H1 (cell line): Measurements from ENCODE around the gene SUPT20HL1. TPM values are rescaled to one million over a fixed set of nuclear protein-coding genes. Genes with fewer than 3 reads are reported as not detected.
"Not testable (repeated sequence)": the region's sequence is repeated elsewhere in the genome, so short reads cannot be mapped to it uniquely, and the experiment has no call there.

Experiments used
- CTCF ChIA-PET: fragments of 300-600 bp; sonication (Branson Sonifier 250); formaldehyde crosslinking; loops from one replicate; lab custom pipeline; 2021; ENCODE audit not compliant: partially characterized antibody; lab: Charles Lee
- POLR2A ChIA-PET: fragments of 300-600 bp; sonication (Branson Sonifier 250); formaldehyde crosslinking; loops from one replicate; lab custom pipeline; 2021; ENCODE audit warnings: inconsistent platforms; ENCODE audit not compliant: partially characterized antibody; lab: Charles Lee
- DNase-seq, 2 experiments: peaks; one replicate each; pipeline versions ENCODE4 v3.0.0 to v3.0.0-alpha.2; 2010 to 2022; ENCODE audit warnings: low spot score in 2 of 2, low read depth in 1 of 2, mixed read lengths in 1 of 2
- FAIRE-seq: peaks from 2 replicates; lab custom pipeline; 2011; peaks lifted over from hg19 to GRCh38; lab: Jason Lieb, UNC
- H2AFZ ChIP-seq: 2 replicates; pipeline ENCODE4 v1.8.1; 2012; ENCODE audit warnings: low read length, inconsistent platforms
- H2AK5ac ChIP-seq: 2 replicates; pipeline ENCODE4 v1.6.1; 2013; ENCODE audit warnings: low read depth, low read length
- H2BK120ac ChIP-seq: replicated peaks from 2 replicates; pipeline ENCODE3; 2013; ENCODE audit warnings: low read depth, low read length, inconsistent platforms
- H2BK12ac ChIP-seq: 2 replicates; pipeline ENCODE4 v1.6.1; 2013; ENCODE audit warnings: low read depth, low read length
- H2BK15ac ChIP-seq: 2 replicates; pipeline ENCODE4 v1.6.1; 2013; ENCODE audit warnings: low read length
- H2BK20ac ChIP-seq: 2 replicates; pipeline ENCODE4 v1.6.1; 2013; ENCODE audit warnings: low read length
- H2BK5ac ChIP-seq: 2 replicates; pipeline ENCODE4 v1.6.1; 2013; ENCODE audit warnings: low read depth, low read length
- H3K14ac ChIP-seq: 2 replicates; pipeline ENCODE4 v1.6.1; 2013; ENCODE audit warnings: inconsistent platforms; ENCODE audit not compliant: insufficient read length
- H3K18ac ChIP-seq: 2 replicates; pipeline ENCODE4 v1.6.1; 2013; ENCODE audit warnings: low read length; ENCODE audit errors: extremely low read depth
- H3K23ac ChIP-seq: 2 replicates; pipeline ENCODE4 v1.6.1; 2013; ENCODE audit warnings: inconsistent platforms; ENCODE audit not compliant: insufficient read length
- H3K23me2 ChIP-seq: 2 replicates; pipeline ENCODE4 v1.6.1; 2013; ENCODE audit warnings: low read depth, low read length
- H3K27ac ChIP-seq: 2 replicates; pipeline ENCODE4 v1.6.1; 2011; ENCODE audit warnings: low read depth, low read length, inconsistent platforms
- H3K27me3 ChIP-seq, 4 experiments: replicated peaks in 1 of 4; 1 replicate in 1 of 4; 2 replicates in 3 of 4; pipeline versions ENCODE4 v1.6.1 to v1.8.1; 2011 to 2013; ENCODE audit warnings: low read length in 3 of 4, mild to moderate bottlenecking in 3 of 4, inconsistent platforms in 2 of 4, mixed read lengths in 2 of 4, moderate library complexity in 1 of 4; ENCODE audit not compliant: control insufficient read depth in 3 of 4, insufficient read depth in 3 of 4; ENCODE audit errors: extremely low read depth in 1 of 4
- H3K36me3 ChIP-seq, 4 experiments: 2 replicates each; pipeline versions ENCODE4 v1.6.1 to v1.8.1; 2011 to 2013; ENCODE audit warnings: mild to moderate bottlenecking in 4 of 4, low read length in 3 of 4, moderate library complexity in 2 of 4, control low read depth in 1 of 4, inconsistent platforms in 1 of 4; ENCODE audit not compliant: insufficient read depth in 4 of 4, control insufficient read depth in 2 of 4
- H3K4ac ChIP-seq: replicated peaks from 2 replicates; pipeline ENCODE3; 2013; ENCODE audit warnings: low read length, low read depth, mixed read lengths, inconsistent platforms; ENCODE audit not compliant: insufficient read length
- H3K4me1 ChIP-seq, 4 experiments: replicated peaks in 1 of 4; 1 replicate in 1 of 4; 2 replicates in 3 of 4; pipeline versions ENCODE4 v1.6.1 to v1.8.1; 2011 to 2013; ENCODE audit warnings: low read length in 3 of 4, inconsistent platforms in 2 of 4, mixed read lengths in 1 of 4; ENCODE audit not compliant: insufficient read depth in 4 of 4, control insufficient read depth in 3 of 4
- H3K4me2 ChIP-seq, 2 experiments: 2 replicates each; pipeline versions ENCODE4 v1.6.1 to v1.8.1; 2011 to 2013; ENCODE audit warnings: low read depth in 2 of 2, low read length in 2 of 2, control low read depth in 1 of 2, inconsistent platforms in 1 of 2, mild to moderate bottlenecking in 1 of 2; ENCODE audit not compliant: insufficient read depth in 1 of 2
- H3K4me3 ChIP-seq, 4 experiments: fragments of 200-600, 300-600 bp in 1 of 4; sonication (generic), shearing (Covaris generic), sonication (Bioruptor Twin) in 1 of 4; 2 replicates each; pipeline versions ENCODE4 v1.5.1 to v1.8.1; 2011 to 2016; ENCODE audit warnings: low read length in 4 of 4, low read depth in 3 of 4, control low read depth in 2 of 4, inconsistent platforms in 2 of 4, mild to moderate bottlenecking in 2 of 4, mixed read lengths in 1 of 4, moderate library complexity in 1 of 4; ENCODE audit not compliant: insufficient read depth in 2 of 4; ENCODE audit errors: extremely low read depth in 1 of 4
- H3K56ac ChIP-seq: replicated peaks from 2 replicates; pipeline ENCODE3; 2013; ENCODE audit warnings: low read depth, mild to moderate bottlenecking, mixed read lengths, low read length, inconsistent platforms; ENCODE audit not compliant: insufficient read length
- H3K79me1 ChIP-seq: 2 replicates; pipeline ENCODE4 v1.6.1; 2013; ENCODE audit warnings: low read depth, low read length, control low read depth
- H3K79me2 ChIP-seq, 2 experiments: 2 replicates each; pipeline versions ENCODE4 v1.6.1 to v1.8.1; 2012 to 2013; ENCODE audit warnings: low read length in 2 of 2, mild to moderate bottlenecking in 2 of 2, inconsistent platforms in 1 of 2; ENCODE audit not compliant: insufficient read depth in 2 of 2, control insufficient read depth in 1 of 2
- H3K9ac ChIP-seq, 4 experiments: replicated peaks in 1 of 4; 1 replicate in 1 of 4; 2 replicates in 3 of 4; pipeline versions ENCODE4 v1.6.1 to v1.8.1; 2011 to 2013; ENCODE audit warnings: low read depth in 3 of 4, low read length in 3 of 4, control low read depth in 2 of 4, mild to moderate bottlenecking in 2 of 4, moderate library complexity in 2 of 4, inconsistent platforms in 1 of 4; ENCODE audit errors: extremely low read depth in 1 of 4
- H3K9me3 ChIP-seq, 2 experiments: 2 replicates each; pipeline versions ENCODE4 v1.6.1 to v1.8.1; 2012 to 2013; ENCODE audit warnings: mild to moderate bottlenecking in 2 of 2, moderate library complexity in 2 of 2, control low read depth in 1 of 2, inconsistent platforms in 1 of 2, low read depth in 1 of 2, low read length in 1 of 2, mixed read lengths in 1 of 2; ENCODE audit not compliant: insufficient read depth in 2 of 2
- H4K20me1 ChIP-seq, 2 experiments: replicated peaks in 1 of 2; 2 replicates each; pipeline versions ENCODE3 to v1.8.1; 2011 to 2013; ENCODE audit warnings: inconsistent platforms in 2 of 2, low read length in 2 of 2, mild to moderate bottlenecking in 1 of 2; ENCODE audit not compliant: insufficient read depth in 2 of 2, control insufficient read depth in 1 of 2
- H4K5ac ChIP-seq: 2 replicates; pipeline ENCODE4 v1.6.1; 2013; ENCODE audit warnings: low read length, low read depth, mixed read lengths, inconsistent platforms; ENCODE audit not compliant: insufficient read length
- H4K8ac ChIP-seq: 2 replicates; pipeline ENCODE4 v1.8.0; 2013; ENCODE audit warnings: mild to moderate bottlenecking, moderate library complexity, low read length, inconsistent platforms; ENCODE audit not compliant: insufficient read depth; ENCODE audit errors: extremely low read depth
- H4K91ac ChIP-seq: replicated peaks from 2 replicates; pipeline ENCODE3; 2013; ENCODE audit warnings: low read length, mixed read lengths, inconsistent platforms; ENCODE audit not compliant: insufficient read length
- CBX5 ChIP-seq: fragments of 300-800, 300-1000 bp; sonication (generic); IDR thresholded peaks from 2 replicates; pipeline ENCODE4 v1.7.1; 2016; ENCODE audit warnings: antibody characterized with exemption, low read length, low read depth
- SIN3A ChIP-seq, 2 experiments: IDR thresholded peaks in 1 of 2; conservative IDR thresholded peaks in 1 of 2; 2 replicates each; pipeline ENCODE4 v1.6.1; 2011 to 2012; ENCODE audit warnings: low read length in 2 of 2, improper control_type of control experiment in 1 of 2, low read depth in 1 of 2, mild to moderate bottlenecking in 1 of 2
- WGBS, 2 experiments: shearing (Covaris generic) in 1 of 2; methylation state at CpG; one replicate each; pipeline versions ENCODE4 v1.1.6 to v1.1.7; 2013 to 2015; ENCODE audit warnings: low lambda C conversion rate in 2 of 2, mixed read lengths in 2 of 2, inconsistent platforms in 1 of 2, low coverage in 1 of 2, missing lambda C conversion rate in 1 of 2; ENCODE audit not compliant: insufficient replicate concordance in 2 of 2, insufficient coverage in 1 of 2, insufficient read length in 1 of 2; ENCODE audit errors: extremely low coverage in 1 of 2, missing lambda C conversion rate in 1 of 2; 5-methylcytosine and 5-hydroxymethylcytosine counted together
- polyA plus RNA-seq, 7 experiments: library from polyadenylated mRNA; depleted of rRNA in 3 of 7; stranded (reverse) in 5 of 7; unstranded in 2 of 7; fragments of >200 nt in 5 of 7; fragments of 200-250 nt in 2 of 7; gene quantifications; 1 replicate in 5 of 7; 2 replicates in 1 of 7; 4 replicates in 1 of 7; pipeline versions ENCODE4 v1.2.1 to v1.2.3, GENCODE V29; 2011 to 2013; ENCODE audit warnings: missing spikeins in 2 of 7, mixed read lengths in 2 of 7
- total RNA-seq: library from RNA; stranded (reverse); fragmentation: NEBNext Ultra II Directional; extraction: Animal tissue kit (Norgen Biotek cat#: 25700); gene quantifications from 2 replicates; pipeline ENCODE4 v1.2.1, GENCODE V29; 2021

Gene SUPT20HL1
- total and polyA plus RNA-seq, 2 of the 8 experiments (the other 6 are each of a cell fraction or from before 2014, with no cell fraction given), result not detected

DNA sequence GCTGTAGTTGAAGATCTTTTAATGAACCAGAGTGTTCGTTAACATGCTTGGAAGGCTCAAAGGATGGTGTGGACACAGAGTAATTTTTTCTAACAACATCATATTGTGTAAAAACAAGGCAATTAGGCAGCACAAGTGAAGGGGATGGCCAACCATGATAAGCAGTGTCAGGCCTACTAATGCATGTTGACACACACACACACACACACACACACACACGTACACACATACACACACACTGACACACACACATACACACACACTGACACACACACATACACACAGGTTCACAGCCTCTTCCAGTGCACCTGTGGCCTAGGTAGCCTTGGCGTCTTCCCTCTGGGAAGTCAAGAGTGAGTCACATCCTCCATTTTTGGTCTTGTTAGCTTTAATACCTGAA, at the start of gene SUPT20HL1 (continued):
- TF ChIP-seq CBX5 (no peak), SIN3A (conservative IDR thresholded peaks at IDR 0.05 in 1 of 2, IDR thresholded peaks at IDR 0.05 in 1 of 2; ENCODE audit: low read depth in 1 of 2, low read length in 2 of 2) (no peak)

- H2BK12ac ChIP-seq, H3K23me2 ChIP-seq, H4K5ac ChIP-seq, H2AFZ ChIP-seq, H3K79me1 ChIP-seq, H3K23ac ChIP-seq, H2BK20ac ChIP-seq, H3K4me1 ChIP-seq, H3K9me3 ChIP-seq, H2BK5ac ChIP-seq, H3K4me2 ChIP-seq, H4K20me1 ChIP-seq, H3K79me2 ChIP-seq, H4K91ac ChIP-seq, H2BK120ac ChIP-seq, H4K8ac ChIP-seq, H3K27me3 ChIP-seq, H3K36me3 ChIP-seq, H3K14ac ChIP-seq, H3K9ac ChIP-seq, H3K27ac ChIP-seq, FAIRE-seq, H3K4ac ChIP-seq, H3K56ac ChIP-seq, H2BK15ac ChIP-seq, H2AK5ac ChIP-seq, H3K4me3 ChIP-seq: not testable (repeated sequence)
- ChIA-PET POLR2A (interaction anchor here (1.4 kb wide), 1 partner anchor 13 kb away, joined by 4 read pairs; no protein-coding TSS in a partner anchor), CTCF (interaction anchor here (1.0 to 1.2 kb wide), 2 partner anchors 16 to 74 kb away, joined by 3 to 5 read pairs; no protein-coding TSS in a partner anchor)
- peak overlapping the region; percentile 48; the same call in 1 of the 2 replicates for H3K18ac ChIP-seq
- DNase-seq, result peak in 1 of 2 experiments; percentile 48
- WGBS, 2 experiments, result 75% methylated on average over 3 of the region's 3 CpGs; no CpG with 5 or more reads in 1 of the 2 experiments
These were observed 49.5 kb upstream of the SUPT20HL1 start for GRCh38 chrX:24310916-24311315.
